Loucy (cell line): ENCODE results near the gene ARHGAP10.

Source experiments
- EZH2phosphoT487 ChIP-seq: fragments of 200-600 bp; IDR thresholded peaks from 2 replicates; pipeline ENCODE4 v1.6.1; 2018; ENCODE audit warnings: antibody characterized with exemption, mild to moderate bottlenecking, moderate library complexity, borderline replicate concordance
- TF ChIP-seq, protein P1 (sequence below): fragments of 200-600 bp; sonication (generic); conservative IDR thresholded peaks from 2 replicates; pipeline ENCODE4 v1.5.1; 2014; ENCODE audit warnings: mild to moderate bottlenecking, antibody characterized with exemption, low read length

DNA sequence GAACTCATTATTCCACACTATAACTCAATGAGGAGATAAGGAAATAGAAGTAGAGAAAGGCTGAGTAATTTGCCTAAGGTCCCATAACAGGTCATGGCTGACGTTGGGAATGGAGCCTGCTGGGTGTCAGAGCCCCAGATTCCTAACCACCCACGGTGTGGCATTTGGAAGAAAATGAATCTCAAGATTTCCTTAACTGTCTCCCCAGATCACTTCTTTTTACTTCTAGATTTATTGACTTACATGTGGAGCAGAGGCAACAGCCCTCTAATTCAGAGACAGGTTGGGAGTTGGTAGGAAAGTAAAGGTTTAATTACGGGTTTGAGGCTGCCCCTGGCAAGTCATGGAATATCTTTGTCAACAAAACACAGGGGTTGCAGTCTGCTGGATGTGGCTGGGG is 134.0 kb downstream of the ARHGAP10 start:
- TF ChIP-seq, protein P1, sequence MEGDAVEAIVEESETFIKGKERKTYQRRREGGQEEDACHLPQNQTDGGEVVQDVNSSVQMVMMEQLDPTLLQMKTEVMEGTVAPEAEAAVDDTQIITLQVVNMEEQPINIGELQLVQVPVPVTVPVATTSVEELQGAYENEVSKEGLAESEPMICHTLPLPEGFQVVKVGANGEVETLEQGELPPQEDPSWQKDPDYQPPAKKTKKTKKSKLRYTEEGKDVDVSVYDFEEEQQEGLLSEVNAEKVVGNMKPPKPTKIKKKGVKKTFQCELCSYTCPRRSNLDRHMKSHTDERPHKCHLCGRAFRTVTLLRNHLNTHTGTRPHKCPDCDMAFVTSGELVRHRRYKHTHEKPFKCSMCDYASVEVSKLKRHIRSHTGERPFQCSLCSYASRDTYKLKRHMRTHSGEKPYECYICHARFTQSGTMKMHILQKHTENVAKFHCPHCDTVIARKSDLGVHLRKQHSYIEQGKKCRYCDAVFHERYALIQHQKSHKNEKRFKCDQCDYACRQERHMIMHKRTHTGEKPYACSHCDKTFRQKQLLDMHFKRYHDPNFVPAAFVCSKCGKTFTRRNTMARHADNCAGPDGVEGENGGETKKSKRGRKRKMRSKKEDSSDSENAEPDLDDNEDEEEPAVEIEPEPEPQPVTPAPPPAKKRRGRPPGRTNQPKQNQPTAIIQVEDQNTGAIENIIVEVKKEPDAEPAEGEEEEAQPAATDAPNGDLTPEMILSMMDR, result no peak
- TF ChIP-seq EZH2phosphoT487, result no peak
